ENCODE results near the gene DEFB121.

DNA sequence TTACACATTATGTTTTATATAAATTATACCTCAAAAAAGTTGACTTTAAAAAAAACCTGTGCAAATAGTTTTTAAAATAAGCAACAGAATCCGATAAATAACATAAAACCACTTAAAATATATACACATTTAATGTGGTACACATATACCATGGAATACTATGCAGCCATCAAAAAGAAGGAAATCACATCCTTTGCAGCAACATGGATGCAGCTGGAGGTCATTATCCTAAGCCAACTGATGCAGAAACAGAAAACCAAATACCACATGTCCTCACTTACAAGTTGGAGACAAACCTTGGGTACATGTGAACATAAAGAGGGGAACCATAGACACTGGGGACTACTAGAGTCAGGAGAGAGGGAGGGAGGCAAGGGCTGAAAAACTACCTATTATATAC, 4.0 kb upstream of the DEFB121 start:
- TF ChIP-seq, protein P1, sequence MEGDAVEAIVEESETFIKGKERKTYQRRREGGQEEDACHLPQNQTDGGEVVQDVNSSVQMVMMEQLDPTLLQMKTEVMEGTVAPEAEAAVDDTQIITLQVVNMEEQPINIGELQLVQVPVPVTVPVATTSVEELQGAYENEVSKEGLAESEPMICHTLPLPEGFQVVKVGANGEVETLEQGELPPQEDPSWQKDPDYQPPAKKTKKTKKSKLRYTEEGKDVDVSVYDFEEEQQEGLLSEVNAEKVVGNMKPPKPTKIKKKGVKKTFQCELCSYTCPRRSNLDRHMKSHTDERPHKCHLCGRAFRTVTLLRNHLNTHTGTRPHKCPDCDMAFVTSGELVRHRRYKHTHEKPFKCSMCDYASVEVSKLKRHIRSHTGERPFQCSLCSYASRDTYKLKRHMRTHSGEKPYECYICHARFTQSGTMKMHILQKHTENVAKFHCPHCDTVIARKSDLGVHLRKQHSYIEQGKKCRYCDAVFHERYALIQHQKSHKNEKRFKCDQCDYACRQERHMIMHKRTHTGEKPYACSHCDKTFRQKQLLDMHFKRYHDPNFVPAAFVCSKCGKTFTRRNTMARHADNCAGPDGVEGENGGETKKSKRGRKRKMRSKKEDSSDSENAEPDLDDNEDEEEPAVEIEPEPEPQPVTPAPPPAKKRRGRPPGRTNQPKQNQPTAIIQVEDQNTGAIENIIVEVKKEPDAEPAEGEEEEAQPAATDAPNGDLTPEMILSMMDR (IDR thresholded peaks at IDR 0.05), result no peak
- no peak for TF ChIP-seq POLR2A (IDR thresholded peaks at IDR 0.05)
- TF ChIP-seq EP300 (IDR thresholded peaks at IDR 0.05), result no peak
